ENCODE measurements around the gene LSR. TPM values are rescaled to one million over a fixed set of nuclear protein-coding genes. Genes with fewer than 3 reads are reported as not detected.

Gene LSR
- total RNA-seq, 4 donors from 2014 or later, result 4.0 to 15.8 (median 5.0) TPM

DNA sequence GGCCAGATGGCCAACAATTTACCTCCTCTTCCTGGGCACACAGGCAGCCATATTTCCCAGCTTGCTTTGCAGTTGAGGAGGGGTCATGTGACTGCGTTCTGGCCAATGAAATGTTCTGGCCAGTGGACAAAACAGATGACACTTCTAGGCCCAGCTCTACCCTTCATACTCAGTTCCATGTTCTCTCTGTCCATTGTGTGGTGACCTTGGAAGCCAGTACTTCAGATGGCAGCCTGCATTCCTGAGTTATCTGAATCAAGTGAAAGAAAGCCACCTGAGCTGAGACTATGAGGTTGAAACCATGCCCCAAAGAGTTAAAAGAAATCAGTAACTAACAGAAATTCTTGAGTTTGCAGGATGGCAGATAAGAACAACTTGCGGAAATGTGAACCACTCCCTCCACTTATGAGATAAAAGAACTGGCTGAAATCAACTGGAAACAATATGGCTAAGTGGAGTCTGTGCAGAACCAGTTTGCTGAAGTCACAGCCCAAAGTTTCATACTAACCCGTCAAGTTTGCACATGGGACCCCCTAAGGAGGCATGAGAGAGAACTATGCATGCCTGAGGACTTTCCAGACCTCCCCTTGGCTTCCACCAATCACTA, 28.4 kb upstream of the LSR start:
- TF ChIP-seq, protein P1, sequence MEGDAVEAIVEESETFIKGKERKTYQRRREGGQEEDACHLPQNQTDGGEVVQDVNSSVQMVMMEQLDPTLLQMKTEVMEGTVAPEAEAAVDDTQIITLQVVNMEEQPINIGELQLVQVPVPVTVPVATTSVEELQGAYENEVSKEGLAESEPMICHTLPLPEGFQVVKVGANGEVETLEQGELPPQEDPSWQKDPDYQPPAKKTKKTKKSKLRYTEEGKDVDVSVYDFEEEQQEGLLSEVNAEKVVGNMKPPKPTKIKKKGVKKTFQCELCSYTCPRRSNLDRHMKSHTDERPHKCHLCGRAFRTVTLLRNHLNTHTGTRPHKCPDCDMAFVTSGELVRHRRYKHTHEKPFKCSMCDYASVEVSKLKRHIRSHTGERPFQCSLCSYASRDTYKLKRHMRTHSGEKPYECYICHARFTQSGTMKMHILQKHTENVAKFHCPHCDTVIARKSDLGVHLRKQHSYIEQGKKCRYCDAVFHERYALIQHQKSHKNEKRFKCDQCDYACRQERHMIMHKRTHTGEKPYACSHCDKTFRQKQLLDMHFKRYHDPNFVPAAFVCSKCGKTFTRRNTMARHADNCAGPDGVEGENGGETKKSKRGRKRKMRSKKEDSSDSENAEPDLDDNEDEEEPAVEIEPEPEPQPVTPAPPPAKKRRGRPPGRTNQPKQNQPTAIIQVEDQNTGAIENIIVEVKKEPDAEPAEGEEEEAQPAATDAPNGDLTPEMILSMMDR (IDR thresholded peaks at IDR 0.05; ENCODE audit: low read depth), result no peak

DNA sequence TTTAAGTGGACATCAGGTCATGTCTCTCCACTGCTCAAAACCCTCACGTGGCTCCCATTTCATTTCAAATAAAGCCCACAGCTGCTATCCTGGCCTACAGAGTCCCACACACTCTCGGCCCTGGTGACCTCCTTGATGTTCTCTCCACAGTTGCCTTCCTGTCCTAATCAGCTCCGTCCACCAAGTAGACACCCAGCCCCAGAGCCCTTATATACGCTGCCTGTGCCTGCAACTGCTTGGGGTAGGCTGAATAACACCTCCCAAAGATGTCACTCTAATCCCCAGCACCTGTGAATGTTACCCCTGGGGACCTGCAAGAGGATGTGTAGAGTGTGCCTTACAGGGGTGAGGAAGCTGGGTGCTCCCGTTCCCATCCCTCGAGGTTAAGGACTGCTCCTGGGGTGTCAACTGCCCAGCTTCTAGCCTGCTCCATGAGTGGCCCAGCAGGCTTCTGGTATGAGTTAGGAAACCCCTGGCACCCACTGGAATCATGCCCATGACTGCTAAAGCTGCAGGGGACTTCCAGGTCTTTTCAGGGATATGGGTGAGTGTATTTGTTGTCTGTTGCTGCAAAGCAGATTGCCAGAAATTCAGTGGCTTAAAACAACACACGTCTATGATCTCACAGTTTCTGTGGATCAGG, 26.3 kb upstream of the LSR start:
- TF ChIP-seq, protein P1 (IDR thresholded peaks at IDR 0.05; ENCODE audit: low read depth), result no peak

DNA sequence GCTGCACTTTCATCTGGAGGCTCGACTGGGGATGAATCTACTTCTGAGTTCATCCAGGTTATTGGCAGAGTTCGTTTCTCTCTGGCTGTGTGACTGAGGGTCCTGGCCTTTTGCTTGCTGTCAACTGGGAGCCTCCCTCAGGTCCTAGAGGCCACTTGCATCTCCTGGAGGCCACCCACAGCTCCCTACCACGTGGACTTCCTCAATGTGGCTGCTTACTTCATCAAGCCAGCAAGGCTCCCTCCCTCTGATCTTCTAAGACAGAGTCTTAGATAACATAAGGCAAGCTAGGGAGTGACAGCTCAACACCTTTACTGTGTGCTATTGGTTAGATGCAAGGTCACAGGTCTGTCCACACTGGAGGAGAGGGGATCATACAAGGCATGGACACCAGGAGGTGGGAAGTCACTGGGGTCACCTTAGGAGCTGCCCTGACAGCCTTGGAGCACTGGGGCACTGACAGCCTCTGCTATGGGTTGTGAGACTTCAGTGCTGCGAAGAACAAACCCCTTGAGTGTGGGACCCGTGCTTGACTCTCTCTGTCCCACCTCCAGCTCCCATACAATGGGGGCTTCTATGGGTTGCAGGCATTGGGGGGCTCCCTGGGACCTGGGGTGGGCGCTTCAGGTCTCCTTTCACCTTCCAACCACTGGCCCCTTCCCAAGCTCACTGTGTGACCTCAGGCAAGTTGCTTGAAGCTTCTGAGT, 25.6 kb upstream of the LSR start:
- TF ChIP-seq, protein P1 (IDR thresholded peaks at IDR 0.05; ENCODE audit: low read depth), result no peak

DNA sequence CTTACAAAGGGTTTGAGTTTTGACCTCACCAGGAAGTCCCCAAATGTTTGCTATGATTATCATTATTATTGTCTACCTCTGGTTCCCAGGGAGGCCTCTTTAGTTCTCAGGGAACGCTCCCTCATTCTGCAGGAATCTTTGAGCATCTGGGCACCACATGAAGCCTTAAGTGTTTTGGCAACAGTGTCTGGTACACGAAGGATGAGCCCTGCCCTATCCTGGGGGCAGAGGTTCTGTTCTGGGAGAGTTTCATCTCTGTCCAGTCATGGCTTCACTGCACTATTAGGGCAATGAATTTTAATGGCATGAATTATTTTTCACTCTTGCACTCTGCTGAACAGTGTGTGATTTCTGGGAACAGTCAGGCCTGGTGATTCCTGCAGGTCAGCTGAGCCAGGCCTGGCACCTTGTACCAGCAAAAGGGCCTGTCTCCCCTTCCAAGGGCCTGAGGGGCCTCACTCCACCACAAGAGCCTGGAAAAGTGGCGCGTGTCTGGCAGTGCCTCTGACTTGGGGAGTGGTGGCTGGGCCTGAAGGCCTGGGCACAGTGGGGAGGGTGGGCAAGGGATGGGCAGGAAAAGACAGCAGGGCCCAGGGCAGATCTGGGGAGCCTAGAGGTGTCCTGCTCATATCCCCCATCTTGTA, 24.8 kb upstream of the LSR start:
- TF ChIP-seq, protein P1 (IDR thresholded peaks at IDR 0.05; ENCODE audit: low read depth), result no peak

DNA sequence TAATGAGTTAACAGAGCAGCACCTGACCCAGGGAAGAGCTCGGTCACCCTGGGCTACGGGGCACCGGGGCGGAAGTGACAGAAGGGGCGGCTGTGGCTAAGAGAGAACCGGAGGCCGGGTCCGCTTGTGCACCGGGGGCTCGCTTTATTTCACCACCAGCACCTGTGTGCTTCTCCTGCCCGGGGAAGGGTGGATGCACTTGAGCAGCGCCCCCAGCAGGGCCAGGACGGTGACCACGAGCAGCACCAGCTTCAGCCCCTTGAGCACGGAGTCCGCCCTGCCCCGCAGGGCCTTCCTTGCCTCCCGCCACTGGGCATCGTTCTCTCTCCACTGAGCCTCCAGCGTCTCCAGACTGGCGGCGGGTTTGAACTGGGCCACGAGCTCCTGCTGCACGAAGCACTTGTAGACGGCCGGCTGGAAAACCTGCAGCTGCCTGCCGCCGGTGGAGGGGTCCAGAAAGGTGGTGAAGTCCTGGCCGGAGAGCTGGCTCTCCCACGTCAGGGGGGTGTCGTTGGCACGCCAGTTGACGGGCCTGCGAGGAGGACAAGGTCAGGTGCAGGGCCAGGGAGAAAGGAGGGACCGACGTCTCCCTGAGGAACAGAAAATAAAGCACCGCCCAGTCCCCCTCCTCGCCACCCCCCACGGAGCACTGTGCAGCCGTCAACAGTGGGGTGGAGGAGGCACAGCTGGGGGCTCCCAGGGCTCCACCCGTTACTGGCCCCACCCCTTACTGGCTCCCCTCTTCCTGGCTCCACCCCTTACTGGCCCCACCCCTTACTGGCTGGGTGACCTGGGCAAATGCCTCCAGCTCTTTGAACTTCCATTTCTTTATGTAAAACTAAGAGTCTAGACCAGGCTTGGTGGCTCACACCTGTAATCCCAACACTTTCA, 23.9 kb upstream of the LSR start:
- TF ChIP-seq, protein P1 (IDR thresholded peaks at IDR 0.05; ENCODE audit: low read depth), result no peak

DNA sequence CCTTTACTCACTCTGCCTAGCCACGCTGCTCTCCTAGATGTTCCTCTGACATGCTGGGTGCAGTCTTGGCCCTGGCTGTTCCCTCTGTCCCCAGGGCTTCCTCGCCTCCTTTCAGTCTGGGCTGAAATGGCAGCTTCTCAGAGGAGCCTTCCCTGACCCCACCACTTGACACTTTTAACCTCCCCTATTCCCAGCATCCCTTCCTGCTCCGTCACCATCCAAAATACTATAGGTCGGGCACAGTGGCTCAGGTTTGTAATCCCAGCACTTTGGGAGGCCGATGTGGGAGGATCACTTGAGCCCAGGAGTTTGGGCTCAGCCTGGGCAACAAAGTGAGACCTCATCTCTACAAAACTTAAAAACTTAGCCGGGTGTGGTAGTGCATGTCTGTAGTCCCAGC, 22.9 kb upstream of the LSR start:
- TF ChIP-seq, protein P1 (IDR thresholded peaks at IDR 0.05; ENCODE audit: low read depth), result no peak
